Thymus (tissue), 11 donors: Measurements from ENCODE around the gene EIF5. TPM values are rescaled to one million over a fixed set of nuclear protein-coding genes. Genes with fewer than 3 reads are reported as not detected.

Experiments
- DNase-seq, 9 donors: peaks; one replicate each; pipeline ENCODE4 v3.0.0-alpha.2; 2013; ENCODE audit warnings: low spot score in 9 of 9, low read depth in 6 of 9, missing footprints in 1 of 9
- H3K27ac ChIP-seq, 2 donors: one replicate each; pipeline ENCODE4 v1.5.1; 2013; ENCODE audit warnings: control low read depth in 1 of 2, low read depth in 1 of 2, low read length in 1 of 2, mild to moderate bottlenecking in 1 of 2, moderate library complexity in 1 of 2
- H3K27me3 ChIP-seq, 2 donors: one replicate each; pipeline ENCODE4 v1.5.1; 2013; ENCODE audit warnings: low read length in 1 of 2; ENCODE audit not compliant: control insufficient read depth in 2 of 2, insufficient read depth in 1 of 2
- H3K36me3 ChIP-seq, 2 donors: one replicate each; pipeline ENCODE4 v1.5.1; 2013; ENCODE audit warnings: low read length in 1 of 2, mild to moderate bottlenecking in 1 of 2, moderate library complexity in 1 of 2; ENCODE audit not compliant: control insufficient read depth in 2 of 2, insufficient read depth in 2 of 2
- H3K4me1 ChIP-seq, 2 donors: one replicate each; pipeline ENCODE4 v1.5.1; 2013; ENCODE audit warnings: low read length in 2 of 2; ENCODE audit not compliant: control insufficient read depth in 2 of 2, insufficient read depth in 2 of 2
- H3K4me3 ChIP-seq, 2 donors: one replicate each; pipeline ENCODE4 v1.5.1; 2013; ENCODE audit warnings: low read length in 2 of 2, control low read depth in 1 of 2, mild to moderate bottlenecking in 1 of 2
- H3K9me3 ChIP-seq, 2 donors: one replicate each; pipeline ENCODE4 v1.5.1; 2013; ENCODE audit warnings: low read length in 1 of 2, mild to moderate bottlenecking in 1 of 2; ENCODE audit not compliant: control insufficient read depth in 2 of 2, insufficient read depth in 1 of 2
- WGBS: extraction: QIAGEN DNeasy Blood & Tissue Kit; methylation state at CpG from one replicate; pipeline ENCODE4 v1.1.7; 2013; 5-methylcytosine and 5-hydroxymethylcytosine counted together
- polyA plus RNA-seq: library from polyadenylated mRNA; stranded (reverse); fragments of 200-250 nt; gene quantifications from one replicate; pipeline ENCODE4 v1.2.3, GENCODE V29; 2013
- total RNA-seq: library from RNA; stranded (reverse); fragments of 120-200 nt; gene quantifications from one replicate; pipeline ENCODE4 v1.2.4, GENCODE V29; 2013
- donor health status: healthy.

Gene EIF5
- total and polyA plus RNA-seq, 2 donors: 89.5 to 96.1 TPM

DNA sequence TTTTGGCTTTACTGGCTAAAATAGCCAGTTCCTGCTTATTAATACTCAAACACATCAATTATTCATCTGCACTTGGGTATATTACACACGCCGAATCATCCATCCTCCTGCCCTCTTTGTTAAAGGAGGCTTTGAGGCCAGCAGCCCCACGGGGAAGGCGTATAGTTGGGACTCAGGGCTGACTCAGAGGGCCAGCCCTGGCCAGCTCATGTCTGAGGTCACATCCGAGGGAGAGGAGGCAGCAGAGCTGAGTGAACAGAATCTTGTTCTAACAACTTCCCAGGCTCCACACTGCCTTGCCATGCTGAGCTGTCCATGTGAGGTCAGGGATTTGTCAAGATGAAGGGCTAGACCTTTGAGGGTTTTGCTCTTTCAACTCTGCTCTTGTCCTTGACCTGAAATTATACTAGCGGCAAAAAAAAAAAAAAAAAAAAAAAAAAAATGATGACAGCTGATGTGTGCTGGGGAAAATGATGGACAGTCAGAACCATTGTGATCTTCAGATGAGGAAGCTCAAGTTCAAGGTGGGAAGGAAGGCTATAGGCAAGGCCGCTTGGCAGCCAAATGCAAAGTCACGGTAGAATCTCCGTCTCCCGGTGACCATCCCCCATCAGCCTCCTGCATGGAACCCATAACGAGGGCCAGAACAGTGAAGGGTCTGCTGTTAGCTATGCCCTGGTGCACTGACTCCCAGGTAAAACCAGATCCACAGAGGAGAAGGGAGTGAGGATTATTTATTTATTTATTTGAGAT lies 38.7 kb downstream of the EIF5 start:
- WGBS: 91% methylated on average over 11 of the region's 11 CpGs
- Histone ChIP-seq H3K9me3 (no peaks in the 10 kb centered on the region), H3K4me3 (no peak overlapping the region), H3K27me3 (peaks cover 0 to 6% of the 10 kb centered on the region in 2 donors), H3K4me1 (no peaks in the 10 kb centered on the region), H3K36me3 (no peaks in the 10 kb centered on the region), H3K27ac (no peak overlapping the region)
- DNase-seq: no peak

DNA sequence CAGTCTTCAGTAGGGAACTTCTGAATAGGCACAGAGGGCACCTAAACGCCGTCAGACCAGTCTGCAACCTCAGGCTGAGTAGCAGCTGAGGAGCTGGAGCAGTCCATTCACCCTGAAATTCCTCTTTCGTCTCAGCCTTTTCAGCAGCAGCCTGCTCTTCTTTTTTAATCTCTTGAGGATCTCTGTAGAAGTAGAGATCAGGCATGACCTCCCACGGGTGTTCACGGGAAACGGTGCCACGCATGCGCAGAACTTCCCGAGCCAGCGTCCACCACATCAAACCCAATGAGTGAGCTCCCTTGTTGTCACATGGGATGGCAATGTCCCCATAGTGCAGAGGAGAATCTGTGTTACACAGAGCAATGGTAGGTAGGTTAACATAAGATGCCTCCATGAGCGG lies 40.1 kb downstream of the EIF5 start:
- WGBS: 93% methylated on average over 11 of the region's 11 CpGs

DNA sequence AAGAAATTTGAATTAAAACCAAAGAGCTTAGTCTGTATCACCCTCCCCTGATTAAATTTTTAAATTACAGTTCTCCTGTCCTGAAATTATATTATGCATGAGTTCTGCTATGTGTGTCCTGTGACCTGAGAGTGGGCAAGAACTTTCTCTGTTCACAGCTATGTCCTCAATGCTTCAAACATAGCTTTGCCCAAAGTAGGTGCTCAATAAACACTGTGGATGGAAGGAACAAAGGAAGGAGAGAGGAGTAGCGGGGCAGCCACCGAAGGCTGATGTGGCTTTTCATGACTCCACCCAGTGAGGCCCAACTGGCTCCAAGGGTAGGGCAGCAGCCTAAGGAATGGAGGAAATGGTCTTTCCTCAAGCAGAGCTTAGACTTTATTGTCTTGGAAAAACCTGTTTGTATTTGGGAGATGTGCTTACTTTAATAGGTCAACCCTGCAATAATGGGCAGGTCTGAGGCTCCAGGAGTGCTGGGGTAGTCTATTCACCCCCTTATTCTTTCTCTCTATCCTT lies 43.5 kb downstream of the EIF5 start:
- H3K36me3 ChIP-seq: no peaks in the 10 kb centered on the region
- H3K4me1 ChIP-seq: no peaks in the 10 kb centered on the region
- WGBS: 100% methylated on average over 2 of the region's 2 CpGs
- H3K27me3 ChIP-seq: peaks cover 2 to 11% of the 10 kb centered on the region in 2 donors
- H3K9me3 ChIP-seq: no peaks in the 10 kb centered on the region
- H3K27ac ChIP-seq: no peak overlapping the region
- DNase-seq: no peak
- no peak overlapping the region for H3K4me3 ChIP-seq

More for the DNA sequence above, 40.1 kb downstream of the EIF5 start:
- Histone ChIP-seq H3K36me3 (no peaks in the 10 kb centered on the region), H3K4me3 (no peak overlapping the region), H3K9me3 (no peaks in the 10 kb centered on the region), H3K27ac (no peak overlapping the region), H3K27me3 (peaks cover 0 to 11% of the 10 kb centered on the region in 2 donors), H3K4me1 (no peaks in the 10 kb centered on the region)
- DNase-seq: no peak

DNA sequence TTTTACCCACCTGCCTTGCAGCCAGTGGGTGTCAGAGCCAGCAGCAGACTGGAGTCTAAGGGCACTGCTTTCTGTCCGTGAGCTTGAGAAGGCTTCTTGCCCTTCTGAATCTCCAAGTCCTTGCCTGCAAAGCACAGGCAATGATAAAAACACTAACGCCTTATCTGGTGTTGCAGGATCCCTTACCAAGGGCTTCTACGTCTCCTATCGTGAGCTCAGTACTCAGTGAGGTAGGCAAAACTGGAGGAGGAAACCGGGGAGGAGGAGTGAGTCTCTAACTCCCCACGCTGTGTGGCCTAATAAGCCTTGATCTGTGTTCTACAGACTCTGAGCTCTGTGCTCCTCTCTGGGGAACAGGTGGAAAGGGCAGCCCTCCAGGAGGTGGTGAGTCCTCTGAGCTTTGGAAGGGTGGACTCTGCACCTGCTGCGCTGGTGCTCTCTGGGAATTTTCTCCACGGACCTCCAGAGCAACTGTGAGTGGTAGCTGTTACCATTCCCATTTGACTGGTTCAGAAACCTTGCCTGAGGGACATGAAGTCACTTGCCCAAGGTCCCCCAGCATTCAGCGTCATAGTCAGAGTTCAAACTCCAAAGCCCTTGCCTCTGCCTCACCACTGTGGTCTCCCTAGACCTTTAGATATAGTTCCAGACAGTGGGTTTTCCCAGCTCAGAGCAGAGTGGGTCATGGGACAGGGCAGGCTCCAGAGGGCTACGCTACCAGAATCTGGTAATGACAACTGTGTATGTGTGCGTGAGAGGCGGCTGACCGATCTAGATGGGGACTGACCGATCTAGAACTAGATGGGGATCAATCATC lies 44.2 kb downstream of the EIF5 start:
- Histone ChIP-seq H3K27me3 (peaks cover 2 to 11% of the 10 kb centered on the region in 2 donors), H3K27ac (no peak overlapping the region), H3K36me3 (no peaks in the 10 kb centered on the region), H3K4me1 (no peaks in the 10 kb centered on the region), H3K9me3 (no peaks in the 10 kb centered on the region), H3K4me3 (no peak overlapping the region)
- 91% methylated on average over 14 of the region's 14 CpGs for WGBS
- no peak for DNase-seq

DNA sequence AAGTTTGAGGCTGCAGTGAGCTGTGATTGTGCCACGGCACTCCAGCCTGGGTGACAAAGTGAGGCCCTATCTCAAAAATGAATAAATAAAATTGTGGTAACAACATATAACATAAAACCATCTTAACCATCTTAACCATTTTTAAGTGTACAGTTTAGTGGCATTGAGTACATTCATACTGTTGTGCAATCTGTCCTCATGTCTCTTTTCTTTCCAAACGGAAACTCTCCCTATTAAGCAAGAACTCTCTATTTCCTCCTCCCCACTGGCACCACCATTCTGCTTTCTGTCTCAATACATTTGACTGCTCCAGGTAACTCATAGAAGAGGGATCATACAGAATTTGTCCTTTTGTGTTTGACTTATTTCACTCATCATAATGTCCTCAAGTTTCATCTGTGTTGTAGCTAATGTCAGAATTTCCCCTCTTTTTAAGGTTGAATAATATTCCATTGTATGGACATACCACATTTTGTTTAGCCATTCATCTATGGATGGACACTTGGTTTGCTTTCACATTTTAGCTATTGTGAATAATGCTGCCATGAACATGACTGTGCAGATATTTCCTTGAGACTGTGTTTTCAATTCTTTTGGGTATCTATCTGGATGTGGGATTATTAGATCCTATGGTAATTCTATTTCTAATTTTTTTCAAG lies 46.8 kb downstream of the EIF5 start:
- no peaks in the 10 kb centered on the region for H3K9me3 ChIP-seq
- no peaks in the 10 kb centered on the region for H3K36me3 ChIP-seq
- H3K27me3 ChIP-seq: peaks cover 2 to 9% of the 10 kb centered on the region in 2 donors
- H3K27ac ChIP-seq: no peak overlapping the region
- H3K4me1 ChIP-seq: peaks cover 7% of the 10 kb centered on the region in 2 donors
- 19% methylated on average over 2 of the region's 2 CpGs for WGBS
- DNase-seq: no peak
- no peak overlapping the region for H3K4me3 ChIP-seq

DNA sequence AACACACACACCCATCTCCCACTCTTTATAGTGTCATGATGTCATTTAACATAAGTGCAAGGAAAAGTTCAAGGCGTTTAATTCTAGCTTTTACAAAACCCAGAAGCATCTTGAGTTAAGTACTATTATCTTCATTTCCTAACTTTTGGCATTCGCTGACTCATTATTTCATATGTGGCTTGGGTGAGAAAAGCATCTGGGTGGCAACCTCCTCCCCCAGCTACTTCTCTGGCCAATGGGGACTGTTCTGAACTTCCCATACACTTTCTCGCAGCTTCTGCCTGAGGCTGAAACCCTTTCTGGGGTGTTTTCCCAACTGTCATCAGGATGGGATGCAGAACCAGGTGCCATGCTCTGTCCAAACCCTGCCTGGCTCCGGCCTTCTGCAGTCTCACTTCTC lies 48.3 kb downstream of the EIF5 start:
- no peak for DNase-seq
- no peaks in the 10 kb centered on the region for H3K9me3 ChIP-seq
- H3K36me3 ChIP-seq: no peaks in the 10 kb centered on the region
- peaks cover 2 to 9% of the 10 kb centered on the region in 2 donors for H3K27me3 ChIP-seq
- peaks cover 7 to 14% of the 10 kb centered on the region in 2 donors for H3K4me1 ChIP-seq
- 82% methylated on average over 4 of the region's 4 CpGs for WGBS
- no peak overlapping the region for H3K27ac ChIP-seq
- H3K4me3 ChIP-seq: no peak overlapping the region

DNA sequence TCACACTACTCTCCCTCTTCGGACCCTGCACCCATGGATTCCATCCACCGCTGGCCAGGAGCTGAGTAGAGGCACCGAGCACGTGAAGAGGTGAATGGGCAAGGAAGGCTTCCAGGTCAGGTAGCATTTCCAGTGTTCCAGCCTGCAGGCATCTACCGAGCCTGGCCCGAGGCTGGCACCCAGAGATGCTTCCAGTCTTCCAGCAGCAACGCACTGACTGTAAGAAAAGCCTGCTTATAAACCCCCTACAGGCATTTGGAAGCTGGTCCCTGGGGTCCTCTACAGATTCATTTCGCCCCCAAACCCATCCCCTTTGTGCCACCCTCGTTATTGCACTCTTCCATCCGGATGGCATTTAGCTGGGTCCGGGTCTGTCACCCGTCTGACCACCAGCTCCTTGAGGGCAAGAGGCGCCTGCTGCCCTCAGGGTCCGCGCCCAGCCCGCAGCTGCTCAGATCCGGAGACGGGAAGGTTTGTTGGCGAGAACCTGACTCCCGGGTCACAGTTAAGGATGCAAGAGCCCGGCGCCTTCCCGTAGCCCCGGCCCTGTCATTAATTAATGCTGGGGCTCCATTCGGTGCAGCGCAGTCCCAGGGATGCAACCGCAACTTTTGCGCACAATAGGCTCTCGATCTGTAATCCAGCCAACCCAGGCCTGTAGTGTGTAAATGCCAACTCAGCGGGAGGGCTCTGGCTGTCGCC lies 50.6 kb downstream of the EIF5 start:
- Histone ChIP-seq H3K4me3 (peak overlapping the region; percentile 77 to 91), H3K9me3 (no peaks in the 10 kb centered on the region), H3K4me1 (peaks cover 17 to 20% of the 10 kb centered on the region in 2 donors), H3K36me3 (no peaks in the 10 kb centered on the region), H3K27ac (peak overlapping the region; percentile 97 to 99), H3K27me3 (peaks cover 2 to 4% of the 10 kb centered on the region in 2 donors)
- no peak for DNase-seq
- 12% methylated on average over 31 of the region's 31 CpGs for WGBS

DNA sequence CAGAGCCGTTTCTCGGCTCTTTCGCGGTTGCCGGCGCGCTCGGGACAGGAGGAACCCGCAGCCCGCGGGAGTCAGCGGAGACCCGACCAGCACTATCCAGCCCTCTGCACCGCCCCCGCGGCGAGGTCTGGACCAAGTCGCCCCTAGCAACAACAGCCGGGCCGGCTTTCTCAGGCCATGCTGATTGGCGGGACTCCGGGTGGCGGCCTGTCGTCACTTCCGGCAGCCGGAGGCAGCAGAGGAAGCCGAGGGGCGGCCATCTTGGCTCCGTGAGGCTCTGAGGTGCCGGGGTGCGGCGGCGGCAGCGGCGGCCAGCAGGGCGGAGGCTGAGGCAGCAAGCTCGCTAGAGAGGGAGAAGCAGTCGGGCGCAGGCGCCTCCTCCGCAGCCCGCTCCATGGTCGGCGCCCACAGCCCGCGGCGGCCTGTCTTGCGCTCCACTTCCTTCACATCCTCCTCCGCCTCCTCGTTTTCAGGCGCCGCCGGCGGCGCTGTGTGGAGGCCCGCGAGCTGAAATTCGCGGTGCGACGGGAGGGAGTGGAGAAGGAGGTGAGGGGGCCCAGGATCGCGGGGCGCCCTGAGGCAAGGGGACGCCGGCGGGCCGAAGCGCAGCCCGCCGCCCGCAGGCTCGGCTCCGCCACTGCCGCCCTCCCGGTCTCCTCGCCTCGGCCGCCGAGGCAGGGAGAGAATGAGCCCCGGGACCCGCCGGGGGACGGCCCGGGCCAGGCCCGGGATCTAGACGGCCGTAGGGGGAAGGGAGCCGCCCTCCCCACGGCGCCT lies 51.3 kb downstream of the EIF5 start, which contains the start of gene MARK3:
Gene MARK3 (plus strand): TSS at position 264 of the 777 bp plus-strand sequence. CDS start 615 bp downstream, outside the sequence.
- peak; percentile 82 to 97 (median 91) for DNase-seq
- Histone ChIP-seq H3K9me3 (no peaks in the 10 kb centered on the region), H3K27me3 (peaks cover 2 to 4% of the 10 kb centered on the region in 2 donors), H3K4me1 (peaks cover 17 to 20% of the 10 kb centered on the region in 2 donors), H3K4me3 (peak within 1 kb of the TSS; percentile 77 to 91), H3K27ac (peak within 1 kb of the TSS; percentile 97 to 99), H3K36me3 (no peaks in the 10 kb centered on the region)
- under 1% methylated on average over 91 of the region's 91 CpGs for WGBS
